GM21528 (cell line): ENCODE results near the gene USP32.
"Not testable (repeated sequence)": the region's sequence is repeated elsewhere in the genome, so short reads cannot be mapped to it uniquely, and the experiment has no call there.

Source experiments
- ATAC-seq: cut with Tn5 transposase; IDR thresholded peaks from one replicate; pipeline ENCODE4 v1.9.1; 2021; ENCODE audit warnings: mild to moderate bottlenecking, moderate library complexity; ENCODE audit not compliant: unreplicated experiment, low FRiP score

Gene USP32

DNA sequence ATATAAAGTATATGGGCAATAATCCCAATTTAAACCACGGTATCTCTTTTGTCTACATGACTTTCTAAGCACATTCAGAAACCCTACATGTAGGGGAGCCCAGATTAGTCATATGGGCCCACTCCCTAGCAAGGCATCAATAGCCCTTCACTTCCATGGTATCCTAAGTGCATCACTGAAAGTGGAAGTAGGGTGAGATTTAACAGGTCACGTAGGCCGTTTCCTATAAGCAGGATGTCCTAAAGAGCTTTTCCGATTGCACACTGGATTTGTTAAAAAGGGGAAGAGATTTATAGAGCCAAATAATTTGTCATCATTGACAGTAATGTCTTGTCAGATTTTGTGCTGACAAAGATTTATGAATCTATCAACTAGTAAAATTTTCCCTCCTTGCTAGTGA, 203.2 kb downstream of the USP32 start:
- no peak for ATAC-seq

DNA sequence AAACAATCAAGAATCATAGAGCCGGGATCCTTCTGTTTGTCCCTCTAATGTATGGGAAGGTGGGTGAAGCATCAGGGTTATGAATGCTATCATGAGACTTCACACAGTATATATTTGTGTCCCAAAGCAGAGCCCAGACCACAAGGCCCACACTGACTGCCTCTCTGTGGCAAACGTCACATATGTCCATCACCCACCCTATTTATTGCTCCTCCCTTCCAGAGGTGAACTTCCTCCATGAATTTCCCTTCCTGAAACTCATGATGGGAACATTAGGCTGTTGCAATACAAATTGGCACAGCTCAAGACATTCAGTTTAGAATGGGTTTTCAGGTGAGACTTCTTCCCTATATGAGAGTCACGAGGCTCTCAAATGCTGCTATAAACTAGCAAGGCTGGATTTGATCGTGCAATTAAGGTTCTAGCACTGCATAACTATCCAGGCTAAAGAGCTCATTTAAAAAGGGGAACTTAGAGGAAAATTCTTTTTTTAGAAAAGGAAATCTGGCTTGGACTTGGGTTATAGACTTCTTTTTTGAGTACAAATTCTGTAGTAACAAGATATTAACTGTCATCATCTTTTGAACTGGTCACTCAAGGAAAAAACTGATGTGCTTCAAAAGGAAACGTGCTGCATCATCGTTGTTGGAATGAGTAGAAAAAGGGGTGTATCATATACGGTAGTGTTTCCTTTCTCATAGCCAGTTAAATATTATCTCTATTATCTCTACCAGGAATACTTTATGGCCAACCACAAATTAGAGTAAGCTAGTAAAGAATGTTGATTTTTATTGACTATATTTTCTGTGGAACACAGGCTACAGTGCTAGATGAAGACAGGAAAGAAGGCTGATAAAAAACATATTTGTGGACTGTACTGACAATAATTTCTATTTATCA, 204.8 kb downstream of the USP32 start:
- not testable (repeated sequence) for ATAC-seq

DNA sequence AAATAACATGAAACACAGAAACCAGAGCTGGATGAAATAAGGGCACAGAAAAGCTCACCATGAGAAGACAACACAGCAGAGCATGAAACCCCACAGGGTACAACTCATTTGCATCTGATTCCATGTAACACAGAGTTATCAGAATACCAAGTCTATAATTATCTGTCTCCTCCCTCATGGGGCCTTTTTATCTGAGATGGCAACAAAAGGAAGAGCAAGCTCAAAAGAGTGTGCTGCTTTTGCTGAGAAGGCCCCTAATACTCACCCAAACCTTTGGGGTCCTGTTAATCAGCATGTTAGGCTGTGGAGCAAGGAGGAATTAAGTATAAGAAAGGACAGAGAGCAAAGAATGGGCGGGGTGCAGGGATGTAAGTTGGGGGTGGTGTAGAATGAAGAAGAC, 205.6 kb downstream of the USP32 start:
- not testable (repeated sequence) for ATAC-seq

DNA sequence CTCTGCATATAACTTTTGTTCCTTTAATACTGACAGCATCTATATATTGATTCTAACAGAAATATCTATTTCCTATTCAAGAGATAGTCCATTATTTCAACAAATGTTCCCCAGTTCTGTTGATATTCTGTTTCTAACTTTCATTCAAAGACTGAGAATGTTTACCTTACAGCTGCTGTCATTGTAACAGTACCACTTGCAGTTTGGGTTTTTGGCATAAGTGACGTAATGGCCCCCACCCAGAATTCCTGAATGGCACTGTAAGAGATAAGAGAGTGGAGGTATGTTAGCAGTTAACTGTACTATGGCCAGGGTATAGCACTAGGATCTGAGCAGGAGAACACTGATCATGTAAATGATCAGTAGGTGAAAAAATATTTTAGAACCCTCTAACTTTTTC, 211.6 kb downstream of the USP32 start:
- ATAC-seq = not testable (repeated sequence)

DNA sequence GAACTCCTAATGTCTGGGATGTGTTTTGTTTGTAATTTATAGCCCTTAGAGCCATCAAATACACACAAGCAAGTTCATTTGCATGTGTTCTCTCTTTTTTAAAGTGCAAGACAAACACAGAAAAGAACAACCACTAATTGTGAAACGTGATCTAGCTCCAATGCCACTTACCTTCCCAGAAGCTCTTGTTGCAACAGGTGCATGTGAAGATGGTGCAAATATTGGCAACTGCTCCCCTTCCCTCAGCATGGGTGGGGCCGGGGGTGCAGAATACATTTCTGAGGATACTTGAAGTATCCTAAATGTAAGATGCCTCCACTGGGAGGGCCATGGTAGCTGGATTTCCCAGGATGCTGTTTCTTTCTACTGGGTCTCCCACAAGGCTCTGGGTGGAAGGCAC, 213.8 kb downstream of the USP32 start:
- ATAC-seq = not testable (repeated sequence)

DNA sequence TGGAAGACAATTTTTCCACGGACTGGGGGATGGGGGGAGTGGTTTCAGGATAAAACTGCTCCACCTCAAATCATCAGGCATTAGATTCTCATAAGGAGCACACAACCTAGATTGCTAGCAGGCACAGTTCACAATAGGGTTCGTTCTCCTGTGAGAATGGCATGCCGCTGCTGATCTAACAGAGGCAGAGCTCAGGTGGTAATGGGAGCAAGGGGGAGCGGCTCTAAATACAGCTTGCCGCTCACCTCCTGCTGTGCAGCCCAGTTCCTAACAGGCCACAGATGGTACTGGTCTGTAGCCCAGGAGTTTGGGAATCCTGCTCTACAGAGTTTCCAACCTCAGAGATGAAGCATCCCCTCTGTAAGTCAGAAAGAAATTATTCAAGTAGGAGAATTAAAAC, 215.2 kb downstream of the USP32 start:
- ATAC-seq = not testable (repeated sequence)

DNA sequence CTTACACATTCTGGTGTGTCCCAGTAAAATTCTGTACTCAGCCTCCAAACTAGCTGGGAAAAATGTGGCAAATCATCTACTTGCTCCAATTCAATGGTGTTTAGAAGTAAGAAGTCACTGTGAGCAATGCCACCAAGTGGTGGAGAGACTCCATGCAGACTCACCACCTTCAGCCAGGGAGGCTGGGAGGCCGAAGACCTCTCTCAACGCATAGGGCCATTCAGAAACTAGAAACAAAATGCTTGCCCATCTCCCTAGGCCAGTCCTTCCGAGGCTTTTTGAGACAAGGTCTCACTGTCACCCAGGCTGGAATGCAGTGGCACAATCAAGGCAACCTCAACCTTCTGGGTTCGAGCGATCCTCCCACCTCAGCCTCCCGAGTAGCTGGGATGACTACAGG, 217.2 kb downstream of the USP32 start:
- ATAC-seq = not testable (repeated sequence)

DNA sequence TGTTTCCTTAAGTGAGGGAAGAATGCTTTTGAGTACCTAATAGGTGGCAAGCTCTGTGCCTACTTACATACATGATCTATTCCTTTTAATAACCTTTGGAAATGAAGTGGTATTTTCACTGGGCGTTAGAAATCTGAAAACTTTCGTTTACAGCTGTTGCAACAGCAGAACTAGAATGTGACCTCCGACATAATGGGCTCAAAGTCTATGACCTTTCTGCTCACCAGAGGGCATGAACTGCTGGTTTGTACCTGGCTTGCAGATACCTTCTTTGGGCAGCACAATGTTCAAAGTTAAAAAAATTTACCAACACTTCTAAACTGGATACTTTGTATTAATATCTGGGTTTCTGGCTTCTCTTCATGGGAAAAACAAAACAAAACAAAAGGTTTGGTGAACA, 217.9 kb downstream of the USP32 start:
- ATAC-seq = no peak

DNA sequence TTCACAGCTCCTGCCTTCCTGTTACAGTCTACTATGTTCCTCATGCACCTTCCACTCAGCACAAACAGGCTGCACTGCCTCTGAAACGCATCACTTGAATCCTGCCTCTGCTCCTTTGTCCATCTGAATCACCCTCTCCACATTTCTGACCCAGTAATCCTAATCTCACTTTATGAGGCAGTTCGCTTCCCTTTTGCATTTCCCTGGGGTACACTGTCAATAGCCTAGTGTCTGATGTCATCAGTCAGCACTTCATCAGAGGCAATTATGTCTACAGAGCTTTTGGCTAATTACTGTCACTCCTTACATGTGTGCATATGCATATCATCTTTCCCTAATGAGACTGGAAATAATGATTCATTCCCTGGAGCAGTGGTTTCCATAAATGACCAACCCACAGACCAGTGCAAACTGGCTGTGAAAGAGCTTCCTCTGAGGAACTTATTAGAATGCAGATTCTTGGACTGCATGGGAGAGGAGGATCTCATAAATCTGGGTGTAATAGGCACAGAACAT, 218.6 kb downstream of the USP32 start:
- no peak for ATAC-seq

DNA sequence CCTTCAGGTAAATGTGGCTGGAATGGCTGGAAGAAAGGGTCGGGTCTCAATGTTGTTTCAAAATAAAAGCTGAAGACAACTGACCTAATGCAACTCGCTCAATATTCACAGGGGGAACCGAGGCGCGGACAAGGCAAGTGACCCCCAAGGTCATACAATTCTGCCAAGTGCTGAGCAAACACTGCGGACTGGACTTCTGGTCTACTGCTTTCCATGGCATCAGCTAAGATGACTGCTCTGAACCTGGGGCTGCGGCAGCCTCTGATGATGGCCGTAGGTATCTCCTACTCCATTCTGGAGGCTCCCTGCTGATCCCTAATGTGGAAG, 220.2 kb downstream of the USP32 start:
- no peak for ATAC-seq

DNA sequence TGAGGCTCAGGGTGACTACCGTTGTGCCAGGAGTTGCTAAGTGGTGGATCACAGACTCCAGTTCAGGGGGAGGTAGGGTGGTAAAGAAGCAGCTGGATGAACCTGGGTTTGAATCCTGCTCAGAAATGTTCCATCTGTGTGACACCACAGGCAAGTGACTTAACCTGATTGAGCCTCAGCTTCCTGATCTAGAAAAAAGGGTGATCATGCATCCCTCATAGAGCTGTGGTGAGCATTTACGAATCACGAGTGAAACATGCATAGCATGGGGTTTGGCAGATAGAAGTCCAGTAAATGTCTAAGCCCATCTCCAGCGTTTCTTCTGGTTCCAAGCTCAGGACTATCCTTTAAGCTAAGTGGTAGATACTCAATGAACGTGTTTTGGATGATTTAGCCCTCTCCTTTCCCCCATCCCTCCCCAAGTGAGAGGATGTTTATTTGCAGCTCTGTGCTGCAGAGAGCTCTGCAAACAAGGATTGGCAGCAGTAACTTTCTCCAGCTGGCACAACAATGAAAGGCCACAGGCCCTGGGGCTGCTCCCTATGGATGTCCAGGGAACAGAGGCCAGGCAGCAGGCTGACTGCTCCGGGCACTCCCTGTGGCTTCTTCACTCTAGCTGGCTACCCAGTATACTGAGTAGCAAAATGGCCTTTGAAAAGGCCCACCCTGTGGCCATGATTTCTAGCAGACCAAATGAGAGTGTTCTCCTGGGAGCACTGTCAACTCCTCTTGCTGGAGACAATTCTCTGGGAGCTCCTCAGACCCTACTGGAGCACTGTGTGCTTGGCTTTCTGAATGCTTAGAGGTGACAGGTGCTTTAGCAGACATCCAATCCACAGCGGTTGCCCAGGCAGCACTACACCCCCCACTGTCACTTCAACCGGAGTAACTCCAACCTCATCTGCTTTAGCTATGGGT, 220.8 kb downstream of the USP32 start:
- no peak for ATAC-seq

DNA sequence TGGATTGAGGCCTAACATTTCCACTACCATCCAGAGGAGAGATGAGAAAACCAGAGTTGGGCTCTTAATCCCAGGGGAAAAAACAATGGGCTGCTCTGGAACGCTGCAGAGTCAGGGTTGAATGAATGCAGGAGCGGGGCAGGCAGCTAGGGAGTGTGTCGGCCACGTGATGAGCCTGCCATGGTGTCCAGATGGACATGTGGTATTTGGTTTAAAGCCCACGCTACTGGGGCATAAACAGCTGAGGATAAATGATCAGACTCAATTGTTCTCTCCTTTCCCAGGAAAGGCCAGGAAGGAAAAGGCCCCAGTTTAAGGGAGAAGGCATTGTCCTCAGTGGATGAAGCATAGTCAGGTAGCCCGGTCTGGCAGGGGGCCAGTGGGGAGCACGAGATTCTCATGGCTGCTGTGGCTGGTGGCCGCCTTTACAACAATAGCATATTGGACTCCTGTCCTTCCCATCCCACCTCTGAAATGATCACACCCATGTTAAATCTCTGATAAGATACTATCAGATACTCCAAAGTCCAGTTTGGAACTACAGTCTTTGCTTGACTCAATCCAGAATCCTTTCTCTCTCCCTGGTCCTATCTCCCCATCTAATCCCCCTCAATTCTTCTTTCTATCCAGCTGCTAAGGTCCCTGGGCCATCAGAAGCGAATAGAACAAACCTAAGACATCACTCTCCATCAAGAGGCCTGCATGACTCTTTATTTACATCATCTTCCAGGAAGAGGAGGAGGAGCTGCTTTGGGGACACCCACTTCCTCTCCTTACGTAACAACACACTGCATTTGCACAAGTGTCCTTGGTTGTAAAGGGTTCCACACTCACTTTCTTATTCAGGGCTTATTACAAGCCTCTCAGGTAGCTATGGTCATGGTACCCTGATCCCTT, 221.8 kb downstream of the USP32 start:
- no peak for ATAC-seq

DNA sequence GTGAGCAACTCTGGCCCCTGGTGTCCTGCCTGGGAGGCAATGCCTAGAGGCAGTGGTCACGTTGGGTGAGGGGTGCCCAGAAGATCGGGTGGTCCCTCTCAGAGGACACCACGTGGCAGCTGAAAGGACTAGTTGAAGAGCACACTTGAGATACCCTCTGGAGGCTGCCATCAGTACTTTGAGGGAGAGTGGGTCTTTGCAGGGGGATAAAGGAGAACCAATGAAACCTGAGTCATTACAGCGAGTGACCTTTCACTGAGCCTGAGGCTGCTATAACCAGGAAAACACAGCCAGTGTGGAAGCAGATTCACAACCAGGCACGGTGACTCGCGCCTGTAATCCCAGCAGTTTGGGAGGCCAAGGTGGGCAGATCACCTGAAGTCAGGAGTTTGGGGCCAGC, 223.3 kb downstream of the USP32 start:
- ATAC-seq = no peak

DNA sequence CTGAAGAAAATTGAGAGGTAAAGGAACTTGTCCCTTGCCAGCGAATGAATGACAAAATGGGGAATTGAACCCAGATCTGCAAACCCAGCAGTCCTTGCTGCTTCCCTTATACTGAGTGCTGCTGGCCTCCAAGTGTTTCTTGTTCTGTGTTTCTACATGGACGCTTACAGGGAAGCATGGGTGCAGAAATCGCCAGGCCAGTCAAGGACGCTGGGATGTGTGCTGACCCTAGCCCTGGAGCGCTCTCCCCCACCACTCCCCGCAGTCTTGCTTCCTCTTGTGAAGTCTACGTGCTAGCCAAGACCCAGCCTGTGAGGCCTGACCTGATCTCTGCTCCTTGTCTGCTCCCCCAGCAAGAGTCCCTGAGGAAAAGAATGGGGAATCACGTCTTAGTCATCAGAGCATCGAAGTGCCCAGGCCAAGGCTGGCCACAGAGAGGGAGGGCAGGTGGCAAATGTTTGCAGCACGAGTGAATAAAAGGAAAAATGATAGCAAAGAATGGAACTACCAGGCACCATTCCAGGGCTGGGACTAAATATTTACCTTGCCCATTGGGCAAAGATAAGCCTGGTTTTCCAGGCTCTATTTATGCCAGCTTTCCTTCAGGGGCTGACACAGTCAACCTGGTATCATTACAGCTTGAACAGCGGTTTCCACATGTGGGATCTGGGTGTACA, 224.7 kb downstream of the USP32 start:
- no peak for ATAC-seq

DNA sequence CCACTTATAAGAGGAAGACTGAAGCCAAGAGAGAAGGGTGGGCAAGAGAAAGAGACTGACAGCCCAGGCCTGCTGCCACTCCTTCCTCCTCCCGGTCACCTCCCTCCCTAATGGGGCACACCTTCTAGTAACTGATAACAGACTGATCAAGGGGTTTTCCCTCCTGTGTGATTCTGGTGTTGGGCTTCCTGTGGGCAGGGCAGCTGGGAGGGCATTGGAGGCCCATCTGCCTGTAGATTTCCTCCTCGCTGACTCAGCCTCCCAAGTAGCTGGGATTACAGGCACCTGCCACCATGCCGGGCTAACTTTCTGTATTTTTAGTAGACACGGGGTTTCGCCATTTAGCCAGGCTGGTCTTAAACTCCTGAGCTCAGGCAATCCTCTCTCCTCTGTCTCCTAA, 226.0 kb downstream of the USP32 start:
- ATAC-seq = no peak

DNA sequence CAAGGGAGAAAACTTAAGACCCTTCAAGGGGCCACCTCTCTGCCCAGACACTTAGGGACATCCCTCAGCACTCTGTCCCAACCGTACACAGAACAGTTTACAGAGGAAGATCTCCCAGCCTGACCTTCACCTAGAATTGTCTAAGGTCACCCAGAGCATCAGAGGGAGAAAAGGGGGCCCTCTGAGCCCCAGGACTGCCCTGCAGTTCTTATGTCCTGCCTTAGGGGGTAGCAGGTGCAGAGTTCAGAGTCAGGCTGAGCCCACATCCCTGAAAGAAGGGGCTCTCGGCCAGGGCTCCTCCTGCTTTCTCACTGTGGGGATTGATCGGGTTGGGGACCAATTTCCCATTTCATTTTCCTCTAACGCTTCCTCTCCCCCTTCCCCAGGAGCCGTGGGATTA, 226.7 kb downstream of the USP32 start:
- ATAC-seq = no peak

DNA sequence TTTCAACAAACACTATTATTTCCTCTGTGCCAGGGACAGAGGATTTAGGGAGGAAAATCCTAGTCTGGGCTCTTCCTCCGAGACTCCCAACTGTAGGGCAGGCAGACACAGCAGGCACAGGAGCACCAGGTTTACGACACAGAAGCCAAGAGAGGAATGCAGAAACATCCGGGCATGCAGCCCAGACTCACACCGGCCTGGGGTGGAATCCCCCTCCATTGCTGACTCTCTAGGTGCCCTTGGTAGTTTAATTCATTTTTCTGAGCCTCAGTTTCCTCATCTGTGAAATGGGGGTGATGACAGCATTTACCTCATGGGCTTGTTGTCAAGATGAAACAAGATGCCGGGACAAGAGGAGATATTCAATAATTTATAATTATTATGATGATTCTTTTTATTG, 227.2 kb downstream of the USP32 start:
- no peak for ATAC-seq

DNA sequence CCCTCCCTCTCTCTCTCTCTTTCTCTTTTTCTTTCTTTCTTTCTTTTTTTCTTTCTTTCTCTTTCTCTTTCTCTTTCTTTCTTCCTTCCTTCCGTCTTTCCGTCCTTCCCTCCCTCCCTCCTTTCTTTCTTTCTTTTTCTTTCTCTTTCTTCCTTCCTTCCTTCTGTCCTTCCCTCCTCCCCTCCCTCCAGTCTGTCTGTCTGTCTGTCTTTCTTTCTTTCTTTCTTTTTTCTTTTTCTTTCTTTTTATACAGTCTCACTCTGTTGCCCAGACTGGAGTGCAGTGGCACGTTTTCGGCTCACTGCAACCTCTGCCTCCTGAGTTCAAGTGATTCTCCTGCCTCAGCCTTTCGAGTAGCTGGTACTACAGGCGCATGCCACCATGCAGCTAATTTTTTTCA, 227.8 kb downstream of the USP32 start:
- no peak for ATAC-seq

DNA sequence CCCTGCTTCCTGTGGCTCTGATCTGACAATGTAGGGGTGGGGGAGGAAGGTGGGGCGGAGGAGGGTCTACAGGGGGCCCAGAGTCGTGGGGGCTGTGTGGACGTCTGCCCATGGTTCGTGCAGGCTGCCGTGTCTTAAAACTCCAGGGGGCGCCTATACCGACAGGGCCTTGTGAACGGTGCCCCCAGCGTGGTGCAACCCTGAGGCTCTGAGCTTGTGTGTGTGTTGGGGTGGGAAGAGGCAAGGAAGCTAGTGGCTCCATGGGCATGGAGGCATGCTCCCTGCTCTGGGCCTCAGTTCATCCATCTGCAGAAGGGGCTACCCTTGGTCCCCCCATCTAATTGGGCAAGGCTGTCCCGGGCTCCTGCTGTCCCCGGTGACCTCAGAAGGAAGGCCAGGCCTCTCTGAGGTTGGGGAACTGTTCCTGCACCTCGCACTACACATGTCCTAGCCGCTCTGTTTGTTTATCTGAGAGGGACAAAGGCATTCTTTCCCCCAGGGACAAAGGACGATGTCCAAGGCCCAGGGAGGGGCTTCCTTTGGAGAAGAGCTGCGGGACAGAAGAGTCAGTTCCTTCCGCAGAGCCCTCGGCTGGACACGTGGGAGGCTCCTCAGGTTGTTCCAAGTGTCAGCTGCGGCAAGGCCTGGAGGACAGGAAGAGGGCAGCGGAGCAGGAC, 228.7 kb downstream of the USP32 start:
- no peak for ATAC-seq
